Stimulated activated CD8-positive, alpha-beta memory T cell treated with anti-CD3 and anti-CD28 coated beads, Interleukin-15, amount 100 ng/mL, for 24 hours (primary cell): ENCODE data around the gene BMP6.
"Not testable (repeated sequence)": the region's sequence is repeated elsewhere in the genome, so short reads cannot be mapped to it uniquely, and the experiment has no call there.

Experiments
- DNase-seq: peaks from one replicate; pipeline ENCODE4 v3.0.0-alpha.2; 2020; ENCODE audit warnings: low read depth

Gene BMP6

GRCh38 chr6:7794509-7794908 is 68.6 kb downstream of the BMP6 start:
- no peak for DNase-seq

- no peak for DNase-seq
Measured at GRCh38 chr6:7797386-7797785, 71.5 kb downstream of the BMP6 start.

GRCh38 chr6:7798751-7799150 is 72.9 kb downstream of the BMP6 start:
- DNase-seq = no peak

GRCh38 chr6:7802662-7803061 is 76.8 kb downstream of the BMP6 start:
- DNase-seq = no peak

- DNase-seq = no peak
Measured at GRCh38 chr6:7803214-7803613, 77.3 kb downstream of the BMP6 start.

- no peak for DNase-seq
Measured at GRCh38 chr6:7805078-7805849, 79.4 kb downstream of the BMP6 start.

- DNase-seq = no peak
Measured at GRCh38 chr6:7805850-7806214, 79.9 kb downstream of the BMP6 start.

- no peak for DNase-seq
Measured at GRCh38 chr6:7806711-7807110, 80.8 kb downstream of the BMP6 start.

- no peak for DNase-seq
Measured at GRCh38 chr6:7809346-7809745, 83.4 kb downstream of the BMP6 start.

GRCh38 chr6:7811441-7811840 is 85.5 kb downstream of the BMP6 start:
- DNase-seq = no peak

- DNase-seq = no peak
Measured at GRCh38 chr6:7812623-7813022, 86.7 kb downstream of the BMP6 start.

- DNase-seq = no peak
Measured at GRCh38 chr6:7813193-7813592, 87.3 kb downstream of the BMP6 start.

- DNase-seq = no peak
Measured at GRCh38 chr6:7813704-7814103, 87.8 kb downstream of the BMP6 start.

- DNase-seq = no peak
Measured at GRCh38 chr6:7815716-7816115, 89.8 kb downstream of the BMP6 start.

- DNase-seq = not testable (repeated sequence)
Measured at GRCh38 chr6:7817184-7817583, 91.3 kb downstream of the BMP6 start.

GRCh38 chr6:7818257-7819214 is 92.6 kb downstream of the BMP6 start:
- no peak for DNase-seq

- DNase-seq = no peak
Measured at GRCh38 chr6:7819431-7820015, 93.6 kb downstream of the BMP6 start.

- DNase-seq = no peak
Measured at GRCh38 chr6:7820288-7820835, 94.5 kb downstream of the BMP6 start.

GRCh38 chr6:7821426-7821825 is 95.5 kb downstream of the BMP6 start:
- DNase-seq = no peak

- no peak for DNase-seq
Measured at GRCh38 chr6:7823552-7823951, 97.7 kb downstream of the BMP6 start.

- DNase-seq = no peak
Measured at GRCh38 chr6:7825986-7826385, 100.1 kb downstream of the BMP6 start.

GRCh38 chr6:7827142-7827541 is 101.2 kb downstream of the BMP6 start:
- no peak for DNase-seq

GRCh38 chr6:7828124-7828523 is 102.2 kb downstream of the BMP6 start:
- no peak for DNase-seq
